ENCODE results near the gene SH3BP2.

GRCh38 chr4:2798399-2799223 is 5.7 kb downstream of the SH3BP2 start:
- TF ChIP-seq CTCF (IDR thresholded peaks at IDR 0.05; ENCODE audit: low read length) (no peak), EZH2 (IDR thresholded peaks at IDR 0.05; ENCODE audit: borderline replicate concordance, low read length) (no peak)
